Measurements from ENCODE around the gene PTPRN2. TPM values are rescaled to one million over a fixed set of nuclear protein-coding genes. Genes with fewer than 3 reads are reported as not detected.

The PTPRN2 gene
- total RNA-seq, 4 donors from 2014 or later, result 2.0 to 9.5 (median 2.6) TPM

DNA sequence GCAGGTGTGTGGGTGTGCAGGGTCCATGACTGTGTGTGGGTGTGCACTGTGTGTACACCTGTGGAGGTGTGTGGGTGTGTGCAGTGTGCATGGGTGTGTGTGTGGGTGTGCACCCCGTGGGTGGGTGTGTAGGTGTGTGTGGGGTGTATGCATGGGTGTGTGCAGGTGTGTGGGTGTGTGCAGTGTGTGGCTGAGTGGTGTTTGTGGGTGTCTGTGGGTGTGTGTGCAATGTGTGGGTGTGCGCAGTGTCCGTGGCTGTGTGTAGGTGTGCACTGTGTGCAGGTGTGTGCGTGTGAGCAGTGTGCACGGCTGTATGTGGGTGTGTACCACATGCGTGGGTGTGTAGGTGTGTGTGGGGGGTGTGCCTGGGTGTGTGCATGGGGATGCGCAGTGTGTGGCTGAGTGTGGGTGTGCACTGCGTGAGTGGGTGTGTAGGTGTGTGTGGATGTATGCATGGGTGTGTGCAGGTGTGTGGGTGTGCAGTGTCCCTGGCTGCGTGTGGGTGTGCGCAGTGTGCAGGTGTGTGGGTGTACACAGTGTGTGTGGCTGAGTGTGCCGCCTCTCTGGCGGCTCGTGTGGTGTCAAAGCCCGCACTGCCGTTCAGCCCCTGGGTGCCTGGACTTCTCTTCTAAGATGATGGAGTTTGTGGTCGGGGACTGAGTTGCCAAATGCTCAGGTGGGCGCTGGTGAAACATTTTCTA is 1042.5 kb downstream of the PTPRN2 start:
- DNase-seq (ENCODE audit: low spot score), result no peak
- ATAC-seq (ENCODE audit: low FRiP score), result no peak
- TF ChIP-seq, protein P1, sequence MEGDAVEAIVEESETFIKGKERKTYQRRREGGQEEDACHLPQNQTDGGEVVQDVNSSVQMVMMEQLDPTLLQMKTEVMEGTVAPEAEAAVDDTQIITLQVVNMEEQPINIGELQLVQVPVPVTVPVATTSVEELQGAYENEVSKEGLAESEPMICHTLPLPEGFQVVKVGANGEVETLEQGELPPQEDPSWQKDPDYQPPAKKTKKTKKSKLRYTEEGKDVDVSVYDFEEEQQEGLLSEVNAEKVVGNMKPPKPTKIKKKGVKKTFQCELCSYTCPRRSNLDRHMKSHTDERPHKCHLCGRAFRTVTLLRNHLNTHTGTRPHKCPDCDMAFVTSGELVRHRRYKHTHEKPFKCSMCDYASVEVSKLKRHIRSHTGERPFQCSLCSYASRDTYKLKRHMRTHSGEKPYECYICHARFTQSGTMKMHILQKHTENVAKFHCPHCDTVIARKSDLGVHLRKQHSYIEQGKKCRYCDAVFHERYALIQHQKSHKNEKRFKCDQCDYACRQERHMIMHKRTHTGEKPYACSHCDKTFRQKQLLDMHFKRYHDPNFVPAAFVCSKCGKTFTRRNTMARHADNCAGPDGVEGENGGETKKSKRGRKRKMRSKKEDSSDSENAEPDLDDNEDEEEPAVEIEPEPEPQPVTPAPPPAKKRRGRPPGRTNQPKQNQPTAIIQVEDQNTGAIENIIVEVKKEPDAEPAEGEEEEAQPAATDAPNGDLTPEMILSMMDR (IDR thresholded peaks at IDR 0.05), result no peak

DNA sequence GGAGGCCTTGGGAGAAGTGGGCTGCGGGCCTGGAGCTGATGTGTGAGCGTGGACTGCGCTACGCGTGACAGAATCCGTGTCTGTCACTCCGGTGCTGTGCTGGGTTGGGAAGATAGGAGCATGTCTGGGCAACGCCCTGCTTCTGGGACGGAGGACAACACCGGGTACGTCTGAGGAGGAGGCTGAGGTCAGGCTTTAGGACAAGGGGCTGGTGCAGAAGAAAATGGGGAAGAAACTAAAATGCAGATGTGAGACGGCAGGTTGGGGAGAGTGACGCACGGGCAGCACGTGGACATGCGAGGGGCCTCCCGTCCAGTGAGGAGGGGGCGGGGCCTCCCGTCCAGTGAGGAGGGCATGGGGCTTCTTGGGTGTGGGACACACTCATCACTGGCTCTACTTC is 1043.4 kb downstream of the PTPRN2 start:
- DNase-seq (ENCODE audit: low spot score), result no peak
- TF ChIP-seq, protein P1 (IDR thresholded peaks at IDR 0.05), result no peak
- no peak for ATAC-seq (ENCODE audit: low FRiP score)

DNA sequence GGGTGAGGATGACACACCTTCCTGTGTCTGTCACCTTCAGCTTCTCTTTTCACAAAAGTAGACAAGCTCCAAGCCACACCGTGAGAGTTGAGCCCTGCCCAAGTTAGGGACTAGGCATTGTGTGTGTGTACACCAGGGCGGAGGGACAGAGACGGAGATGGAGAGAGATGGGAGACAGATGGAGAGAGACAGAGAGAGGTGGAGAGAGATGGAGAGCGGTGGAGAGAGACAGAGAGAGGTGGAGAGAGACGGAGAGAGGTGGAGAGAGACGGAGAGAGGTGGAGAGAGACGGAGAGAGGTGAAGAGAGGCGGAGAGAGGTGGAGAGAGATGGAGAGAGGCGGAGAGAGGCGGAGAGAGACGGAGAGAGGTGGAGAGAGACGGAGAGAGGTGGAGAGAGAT is 1043.8 kb downstream of the PTPRN2 start:
- ATAC-seq (ENCODE audit: low FRiP score), result no peak
- DNase-seq (ENCODE audit: low spot score), result no peak
- TF ChIP-seq, protein P1 (IDR thresholded peaks at IDR 0.05), result no peak

DNA sequence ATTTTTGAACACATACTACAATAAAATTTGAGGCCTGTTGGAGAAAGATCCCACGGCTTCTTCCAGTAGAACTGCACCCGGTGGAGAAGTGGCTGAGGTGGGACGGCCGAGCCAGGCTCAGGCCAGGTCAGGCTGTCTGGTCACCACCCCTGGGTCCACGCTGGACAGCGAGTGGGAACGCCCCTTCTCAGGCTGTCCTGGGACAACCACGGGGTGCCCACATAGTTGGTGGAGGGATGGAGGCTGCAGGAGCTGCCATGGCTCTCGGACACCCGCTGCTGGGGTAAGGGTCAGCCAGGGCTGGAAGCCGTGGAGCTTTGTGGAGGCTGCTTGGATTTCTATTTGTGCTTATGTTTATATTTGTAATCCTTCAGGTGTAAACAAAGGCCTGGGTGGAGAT is 1044.3 kb downstream of the PTPRN2 start:
- ATAC-seq (ENCODE audit: low FRiP score) (no peak), DNase-seq (ENCODE audit: low spot score) (no peak)
- TF ChIP-seq, protein P1 (IDR thresholded peaks at IDR 0.05), result no peak

DNA sequence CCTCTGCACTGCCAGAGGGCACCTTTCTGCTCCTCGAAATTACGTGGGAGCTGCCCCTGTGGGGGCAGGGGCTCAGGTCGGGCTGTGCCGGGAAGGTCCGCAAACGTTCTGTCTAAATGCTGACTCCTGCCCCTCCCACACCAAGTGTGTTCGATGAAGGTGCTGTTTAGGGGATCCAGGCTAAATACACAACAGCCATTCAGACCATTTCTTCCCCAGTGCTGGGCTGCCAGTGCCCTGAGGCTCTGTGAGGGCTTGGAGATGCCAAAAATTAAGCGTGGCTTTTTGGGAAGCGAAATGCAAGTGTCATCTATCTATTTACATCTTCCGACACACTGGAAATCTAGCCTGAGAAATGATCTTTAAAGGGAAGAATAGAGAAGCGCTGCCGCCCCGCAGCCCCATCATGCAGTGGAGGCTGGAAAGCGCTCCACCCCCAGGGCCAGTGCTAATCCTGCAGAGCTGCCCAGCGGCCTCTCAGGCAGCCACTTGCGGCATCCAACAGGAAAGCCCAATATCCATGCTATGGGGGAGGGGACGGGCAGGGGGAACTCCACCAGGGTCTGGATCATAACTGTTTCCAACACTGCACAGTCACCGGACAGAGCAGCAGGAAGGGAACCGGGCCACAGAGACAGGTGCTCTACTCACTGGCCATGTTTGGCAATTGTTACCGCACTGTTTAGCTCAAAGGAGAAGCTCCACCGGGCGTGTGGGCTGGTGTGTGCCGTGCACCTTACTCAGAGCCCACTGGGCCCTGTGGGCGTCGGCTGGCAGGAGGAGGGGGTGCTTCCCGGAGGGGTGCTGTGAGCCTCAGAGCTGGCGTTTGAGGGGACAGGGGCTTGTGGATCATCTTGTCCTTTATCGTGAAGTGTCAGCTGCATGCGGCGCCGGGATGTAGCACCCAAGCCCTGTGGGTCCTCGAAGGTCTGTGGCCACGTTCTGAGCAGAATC is 1045.3 kb downstream of the PTPRN2 start:
- TF ChIP-seq, protein P1 (IDR thresholded peaks at IDR 0.05), result no peak
- DNase-seq (ENCODE audit: low spot score) (no peak), ATAC-seq (ENCODE audit: low FRiP score) (no peak)

DNA sequence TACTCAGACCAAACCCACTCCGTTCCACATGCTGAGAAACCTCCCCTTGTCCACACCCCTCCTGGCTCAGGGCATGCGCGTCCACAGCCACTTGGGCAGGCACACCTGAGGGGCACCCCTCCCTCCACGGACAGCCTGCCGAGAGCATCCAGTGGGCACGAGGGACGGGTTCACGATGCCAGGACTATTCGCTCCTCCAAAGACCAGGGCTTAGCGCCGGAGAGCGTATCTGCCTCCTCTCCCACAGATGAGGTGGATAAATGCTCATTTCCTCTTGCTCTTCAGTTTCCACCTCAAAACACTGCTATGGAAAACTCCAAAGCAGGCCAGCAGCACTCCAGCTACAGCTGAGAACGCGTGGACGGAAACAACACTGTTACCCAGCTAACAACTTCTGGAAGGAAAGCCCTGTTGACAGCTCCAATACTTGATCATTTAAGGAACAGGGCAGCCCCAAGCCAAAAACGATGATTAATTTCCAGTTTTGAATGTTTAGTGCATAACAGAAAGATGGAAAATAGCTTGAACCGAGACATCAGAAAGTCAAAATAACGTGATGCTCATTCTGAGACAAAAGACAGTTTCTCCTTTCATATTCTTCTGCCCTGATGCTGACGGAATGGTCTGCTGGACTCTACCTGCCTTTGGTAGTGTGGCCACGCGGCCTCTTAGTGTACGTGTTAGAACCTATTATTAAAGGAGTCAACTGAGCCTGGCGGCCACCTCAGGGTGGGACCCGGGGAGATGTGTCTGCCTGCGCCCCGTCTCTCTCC is 1046.1 kb downstream of the PTPRN2 start:
- ATAC-seq (ENCODE audit: low FRiP score) (no peak), DNase-seq (ENCODE audit: low spot score) (no peak)
- TF ChIP-seq, protein P1 (IDR thresholded peaks at IDR 0.05), result no peak

Data from omental fat pad (tissue), 4 donors.